OCI-LY3 (cell line): ENCODE data around the gene BLOC1S1.

Experiments used
- CTCF ChIP-seq: fragments of 200-600, 300-600 bp; sonication (generic); IDR thresholded peaks from 2 replicates; pipeline ENCODE4 v1.5.1; 2014; ENCODE audit warnings: antibody characterized with exemption, low read length, low read depth
- EZH2phosphoT487 ChIP-seq: fragments of 200-600 bp; shearing (Covaris generic); IDR thresholded peaks from 2 replicates; pipeline ENCODE4 v1.6.1; 2018; ENCODE audit warnings: antibody characterized with exemption, mixed run types, low read depth

DNA sequence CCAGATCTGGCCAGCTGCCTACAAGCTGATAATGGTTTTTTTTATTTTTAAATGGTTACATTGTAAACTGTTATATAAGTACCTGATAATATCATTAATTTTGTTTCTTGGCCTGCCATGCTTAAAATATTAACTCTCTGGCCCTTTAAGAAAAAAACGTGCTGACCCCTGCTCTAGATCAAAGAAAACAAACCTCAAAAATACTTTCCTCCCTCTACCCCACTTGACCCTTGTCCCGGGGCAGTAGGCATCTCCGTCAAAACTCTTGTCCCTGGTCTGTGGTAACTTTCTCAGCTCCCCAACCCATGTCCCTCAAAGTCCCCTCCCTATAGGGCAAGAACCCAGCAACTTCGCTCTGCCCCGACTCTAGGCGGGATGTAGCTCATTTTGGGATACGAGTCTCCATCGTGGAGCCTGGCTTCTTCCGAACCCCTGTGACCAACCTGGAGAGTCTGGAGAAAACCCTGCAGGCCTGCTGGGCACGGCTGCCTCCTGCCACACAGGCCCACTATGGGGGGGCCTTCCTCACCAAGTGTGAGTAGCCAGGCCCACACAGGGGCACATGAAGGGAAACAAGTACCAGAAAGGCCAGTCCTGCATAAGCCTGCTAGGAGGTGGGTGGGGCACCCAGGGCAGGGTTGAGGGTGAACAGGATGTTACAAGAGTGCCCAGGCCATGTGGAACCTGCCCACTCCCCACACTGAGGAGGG, 7.8 kb downstream of the BLOC1S1 start:
- TF ChIP-seq CTCF (no peak), EZH2phosphoT487 (no peak)
